Stimulated activated CD4-positive, alpha-beta T cell treated with anti-CD3 and anti-CD28 coated beads, Interleukin-2, amount 100 ng/mL, for 4 hours (primary cell): ENCODE results near the gene TMEM178A.

ENCODE experiments used
- DNase-seq: peaks from one replicate; pipeline ENCODE4 v3.0.0-alpha.2; 2020; ENCODE audit warnings: low read depth

The TMEM178A gene

DNA sequence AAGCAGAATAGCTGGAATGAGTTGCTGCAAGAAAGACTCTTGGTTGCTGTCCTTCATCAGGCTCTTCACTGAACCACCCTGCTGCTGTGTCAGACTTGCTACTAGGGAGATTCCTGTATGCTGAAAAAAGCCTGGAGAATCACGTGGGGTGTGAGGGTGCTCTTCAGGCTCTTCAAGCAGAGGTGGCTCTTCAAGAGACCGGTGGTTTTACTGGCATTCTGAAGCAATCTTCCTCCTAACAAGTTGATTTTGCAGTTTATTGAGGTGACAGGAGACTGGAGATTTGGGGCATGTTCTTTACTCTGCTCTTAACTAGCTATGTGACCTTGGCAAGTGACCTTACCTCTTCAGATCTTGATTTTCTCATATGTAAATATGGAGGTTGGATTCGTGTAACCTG is 14.1 kb downstream of the TMEM178A start:
- DNase-seq: no peak

DNA sequence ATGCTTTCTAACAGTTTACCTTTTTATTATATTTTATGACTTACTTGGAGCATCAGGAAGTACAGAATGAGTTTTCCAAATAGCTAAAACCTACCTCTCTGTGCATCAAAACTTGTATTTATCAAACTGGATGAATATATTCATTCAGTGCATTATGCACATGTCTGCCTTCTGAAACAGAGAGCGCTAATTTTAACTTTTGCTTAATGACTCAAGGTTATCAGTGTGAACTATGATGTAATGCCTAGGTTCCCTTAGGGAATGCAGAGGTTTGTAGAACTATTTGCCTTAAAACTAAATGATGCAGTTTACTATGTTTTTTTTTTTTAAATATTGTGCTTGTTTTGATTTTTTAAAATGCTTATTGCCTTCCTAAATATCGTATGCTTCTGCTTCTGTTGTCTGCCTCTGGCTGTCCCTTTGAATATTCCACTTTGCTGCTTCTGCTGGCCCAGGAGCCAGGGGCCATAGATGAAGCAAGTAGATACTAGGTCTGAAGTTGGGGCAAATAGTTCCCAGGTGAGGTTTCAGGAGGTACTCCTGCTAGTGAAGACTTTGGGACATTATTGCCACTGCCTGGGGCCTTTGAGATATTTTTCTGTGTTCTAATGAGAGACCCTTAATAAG is 16.5 kb downstream of the TMEM178A start:
- no peak for DNase-seq

GRCh38 chr2:39683022-39683699 is 17.4 kb downstream of the TMEM178A start:
- DNase-seq: no peak

DNA sequence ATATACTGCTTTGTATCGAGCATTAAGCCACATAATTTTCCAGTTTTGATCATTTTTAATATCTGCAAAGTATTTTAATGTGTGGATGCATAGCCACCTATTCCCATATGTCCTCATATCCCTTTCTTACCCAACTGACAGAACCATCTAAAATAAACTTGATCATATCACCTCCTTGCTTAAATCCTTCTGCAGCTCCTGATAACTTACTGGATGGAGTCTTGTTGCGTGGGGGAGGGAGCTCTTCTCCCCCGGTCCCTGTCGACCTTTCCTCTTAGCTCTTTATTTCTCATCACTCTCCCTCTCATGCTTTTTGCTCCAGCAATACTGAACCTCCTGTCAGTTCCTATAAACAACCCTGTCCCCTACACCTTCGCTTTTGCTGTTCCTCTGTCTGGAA is 18.7 kb downstream of the TMEM178A start:
- DNase-seq: no peak

GRCh38 chr2:39685126-39685525 is 19.4 kb downstream of the TMEM178A start:
- DNase-seq: no peak

DNA sequence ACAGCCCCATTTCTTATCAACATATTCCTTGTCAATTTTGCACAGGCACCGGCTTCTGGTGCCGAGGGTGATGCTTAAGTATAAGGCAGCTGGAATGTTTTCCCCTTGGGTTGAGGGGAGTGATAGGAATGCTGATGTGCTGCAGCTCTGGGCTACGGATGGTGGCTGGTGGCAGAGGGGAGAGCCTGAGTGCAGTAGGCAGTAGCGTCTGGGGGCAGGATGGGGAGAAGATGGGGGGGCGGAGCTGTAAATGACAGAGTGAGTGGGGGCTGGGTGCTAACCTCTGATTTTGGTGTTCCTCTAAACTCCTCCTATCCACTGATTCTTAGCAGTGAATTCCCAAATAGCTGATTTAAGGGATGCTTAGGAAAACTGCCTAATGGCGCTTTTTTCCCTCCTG is 20.7 kb downstream of the TMEM178A start:
- no peak for DNase-seq

DNA sequence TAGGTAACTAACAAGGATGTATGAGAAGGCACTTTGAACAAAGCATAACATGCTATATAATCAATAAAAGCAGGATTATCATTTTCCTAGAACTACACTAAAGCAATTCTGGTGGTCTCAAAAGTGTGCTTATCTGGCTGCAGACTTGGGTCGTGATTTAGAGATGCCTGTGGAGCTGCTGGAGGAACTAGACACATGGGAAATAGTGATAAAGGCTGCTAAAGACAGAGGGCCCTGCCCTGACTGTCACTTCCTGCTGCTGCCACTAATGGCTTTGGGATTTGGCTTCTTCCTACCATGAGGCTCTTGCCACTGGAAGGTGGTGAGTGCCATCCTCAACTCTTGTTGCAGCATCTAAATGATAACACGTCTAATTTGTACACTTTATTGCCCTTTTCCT is 22.5 kb downstream of the TMEM178A start:
- DNase-seq: no peak

DNA sequence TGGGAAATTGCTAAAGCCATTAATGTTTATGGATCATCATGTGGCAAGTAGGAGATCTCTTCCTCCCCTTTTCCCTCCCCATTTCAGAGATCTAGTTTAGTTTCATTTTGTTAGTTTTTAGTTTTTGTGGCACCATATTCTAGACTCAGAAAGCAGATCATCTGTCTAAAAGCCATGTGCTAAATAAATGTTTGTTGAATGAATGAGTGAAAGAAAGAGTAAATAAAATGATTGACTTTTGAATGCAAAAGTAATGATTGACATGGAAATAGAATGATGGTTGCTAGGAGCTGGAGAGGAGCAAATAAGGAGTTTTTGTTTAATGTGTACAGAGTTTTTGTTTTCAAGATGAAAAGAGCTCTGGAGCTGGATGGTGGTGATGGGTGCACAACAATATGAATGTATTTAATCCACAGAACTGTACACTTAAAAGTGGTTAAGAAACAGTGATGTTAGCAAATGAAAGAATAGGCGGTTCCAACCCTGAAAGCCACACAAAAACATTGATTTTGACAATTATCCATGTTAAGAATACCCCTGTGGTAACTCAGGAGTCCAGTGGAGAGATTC is 23.6 kb downstream of the TMEM178A start:
- no peak for DNase-seq

DNA sequence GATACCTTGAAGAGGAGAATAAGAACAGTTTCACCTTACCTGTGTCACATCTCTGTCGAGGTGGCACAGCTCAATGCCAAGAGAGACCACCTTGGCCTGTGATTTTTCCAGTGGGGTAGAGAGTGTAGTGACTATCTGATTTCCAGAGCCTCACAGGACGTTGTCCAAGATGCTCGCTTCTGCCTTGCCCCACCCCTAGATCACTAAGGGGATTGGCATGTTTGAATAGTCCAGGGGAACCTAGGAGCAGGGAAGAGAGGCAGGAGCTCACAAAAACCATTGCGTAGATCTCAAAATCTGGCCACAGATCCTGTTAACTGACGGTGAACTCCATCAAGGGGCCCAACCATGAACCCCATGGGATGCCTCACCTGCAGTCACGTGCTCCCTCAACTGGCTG is 24.2 kb downstream of the TMEM178A start:
- no peak for DNase-seq

- DNase-seq: no peak
These were observed 27.5 kb downstream of the TMEM178A start for GRCh38 chr2:39693245-39693644.

GRCh38 chr2:39696101-39696553 is 30.4 kb downstream of the TMEM178A start:
- DNase-seq: no peak

GRCh38 chr2:39696838-39697237 is 31.1 kb downstream of the TMEM178A start:
- DNase-seq: no peak

DNA sequence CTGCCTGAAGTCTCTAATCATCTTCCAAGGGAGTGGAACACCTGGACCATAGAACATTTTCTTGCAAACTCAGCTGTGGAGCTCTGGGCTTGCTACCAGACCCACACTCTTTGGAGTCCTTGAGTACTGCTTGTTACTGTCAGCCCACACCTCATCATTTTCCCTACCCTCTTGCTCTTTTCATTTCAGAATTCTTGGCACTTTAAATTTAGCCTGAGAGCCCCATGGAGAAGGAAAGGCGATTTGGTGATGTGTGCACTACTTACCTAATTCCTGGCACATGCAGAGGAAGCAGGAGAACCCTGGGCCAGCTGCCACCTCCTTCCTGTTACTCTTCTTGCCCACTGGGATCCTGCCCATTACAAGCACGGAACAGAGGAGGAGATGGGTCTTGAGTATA is 31.7 kb downstream of the TMEM178A start:
- no peak for DNase-seq

- no peak for DNase-seq
These were observed 35.4 kb downstream of the TMEM178A start for GRCh38 chr2:39701137-39701536.

DNA sequence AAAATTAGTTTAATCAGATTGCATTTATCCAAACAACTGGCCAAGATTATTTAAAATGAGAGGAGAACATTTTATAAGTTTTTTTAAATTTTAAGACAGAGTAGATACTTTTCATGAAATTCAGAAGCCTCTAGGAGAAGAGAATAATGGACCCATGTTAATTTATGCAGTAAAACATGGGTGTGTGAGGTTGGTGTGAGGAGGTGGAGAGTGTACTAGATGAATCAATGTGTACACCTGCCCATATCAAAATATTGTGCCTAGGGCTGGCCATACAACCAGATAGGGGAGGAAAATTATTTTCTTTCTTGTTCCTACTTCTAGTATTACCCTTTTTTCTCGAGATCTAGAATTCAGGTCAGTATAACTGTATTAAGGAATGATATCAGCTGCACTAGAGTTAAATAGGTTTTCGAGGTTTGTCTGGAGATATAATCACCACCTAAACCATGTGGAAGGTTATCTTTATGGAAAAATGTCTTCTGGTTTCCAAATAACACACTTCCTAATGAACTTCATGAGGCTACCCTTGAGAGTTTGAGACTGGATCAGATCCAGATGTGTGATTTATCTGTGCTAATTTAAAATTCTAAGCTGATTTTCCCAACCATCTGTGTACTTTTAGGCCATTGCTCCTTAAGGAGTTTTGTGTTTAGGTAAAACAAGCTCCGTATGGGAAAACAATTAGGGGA is 37.6 kb downstream of the TMEM178A start:
- no peak for DNase-seq

GRCh38 chr2:39704540-39704939 is 38.8 kb downstream of the TMEM178A start:
- DNase-seq: no peak

GRCh38 chr2:39705638-39706037 is 39.9 kb downstream of the TMEM178A start:
- no peak for DNase-seq

DNA sequence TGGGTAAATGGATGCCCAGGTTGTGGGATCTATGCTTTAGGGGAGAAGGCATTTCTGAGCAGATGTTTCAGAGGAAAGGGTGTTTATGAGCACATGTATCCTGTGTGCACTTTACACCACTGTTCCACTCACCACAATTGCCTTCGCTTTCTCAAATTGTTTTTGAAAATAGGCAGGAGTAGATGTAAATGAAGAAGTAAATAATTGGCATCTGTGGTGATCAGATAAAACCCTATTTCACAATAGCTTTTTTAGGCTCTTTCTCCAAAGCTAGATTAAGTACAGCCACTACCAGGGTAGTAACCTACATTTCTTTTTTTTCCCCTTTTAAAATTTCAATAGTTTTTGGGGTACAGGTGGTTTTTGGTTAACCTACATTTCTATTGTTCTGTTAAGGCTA is 40.6 kb downstream of the TMEM178A start:
- no peak for DNase-seq

DNA sequence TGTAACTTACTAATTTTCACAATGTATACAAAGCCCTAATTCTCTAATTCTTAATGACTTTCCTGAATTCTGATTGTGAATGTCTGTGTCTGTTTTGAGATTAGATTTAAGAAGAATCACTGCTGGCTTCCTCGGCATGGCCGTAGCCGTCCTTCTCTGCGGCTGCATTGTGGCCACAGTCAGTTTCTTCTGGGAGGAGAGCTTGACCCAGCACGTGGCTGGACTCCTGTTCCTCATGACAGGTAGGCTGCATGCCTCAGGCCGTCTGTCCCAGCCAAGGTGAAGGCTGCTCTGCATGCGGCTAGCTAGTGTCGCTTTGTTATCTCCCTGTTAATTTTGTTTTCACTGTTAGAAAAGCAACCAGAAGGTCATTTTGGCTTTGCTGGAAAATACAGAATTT is 41.2 kb downstream of the TMEM178A start:
- DNase-seq: no peak

- no peak for DNase-seq
These were observed 42.3 kb downstream of the TMEM178A start for GRCh38 chr2:39708003-39708402.

- no peak for DNase-seq
These were observed 45.1 kb downstream of the TMEM178A start for GRCh38 chr2:39710807-39711206.

DNA sequence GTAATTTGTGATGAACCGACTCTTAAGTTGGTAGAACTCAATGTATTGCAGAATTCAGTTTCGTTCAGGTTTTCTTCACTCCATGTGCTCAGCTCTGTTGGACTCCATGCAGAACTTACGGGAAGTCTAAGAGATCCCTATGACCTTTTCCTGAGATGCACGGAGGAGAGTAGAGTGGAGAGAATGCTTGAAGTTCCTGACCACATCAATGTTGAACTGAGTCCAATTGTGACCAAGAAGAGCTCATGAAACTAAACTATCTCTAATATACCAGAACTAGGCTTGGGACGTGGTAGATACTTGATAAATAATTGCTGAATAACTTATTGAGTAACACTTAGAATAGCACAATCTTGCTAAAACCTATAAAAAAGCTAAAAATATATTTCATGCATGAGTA is 47.2 kb downstream of the TMEM178A start:
- no peak for DNase-seq

DNA sequence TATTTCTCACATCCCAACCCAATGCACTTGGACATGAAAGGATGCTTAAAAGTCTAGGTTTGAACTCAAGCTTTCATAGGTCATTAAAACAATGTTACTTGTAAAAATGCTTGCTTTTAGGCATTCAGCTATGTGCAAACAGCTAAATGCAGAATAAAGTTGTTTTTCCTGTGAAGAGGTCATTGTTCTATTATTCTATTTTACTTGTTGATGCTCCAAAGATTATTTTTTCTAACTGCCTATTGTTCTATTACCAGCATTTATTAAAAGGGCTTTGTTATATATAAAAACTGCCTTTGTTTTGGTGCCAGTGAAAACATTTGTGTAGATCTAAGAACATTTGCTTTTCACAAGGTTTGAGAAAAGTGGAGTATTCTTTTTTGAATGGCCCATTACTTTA is 49.4 kb downstream of the TMEM178A start:
- DNase-seq: no peak
